Hepatocyte (in vitro differentiated cells): ENCODE data around the gene APBB2.

ENCODE experiments used
- CTCF ChIP-seq: fragments of 200-600 bp; sonication (generic); IDR thresholded peaks from 2 replicates; pipeline ENCODE4 v1.5.1; 2016; ENCODE audit warnings: antibody characterized with exemption, mild to moderate bottlenecking; ENCODE audit not compliant: poor library complexity
- EZH2 ChIP-seq: fragments of 200-600 bp; sonication (generic); IDR thresholded peaks from 2 replicates; pipeline ENCODE4 v1.6.1; 2016; ENCODE audit warnings: antibody characterized with exemption, mild to moderate bottlenecking, borderline replicate concordance

- no peak for TF ChIP-seq CTCF
- TF ChIP-seq EZH2 = no peak
Observed at GRCh38 chr4:40782876-40783275, 431.5 kb downstream of the APBB2 start.
